Panc1 (cell line): ENCODE data around the gene DCUN1D2. TPM values are rescaled to one million over a fixed set of nuclear protein-coding genes. Genes with fewer than 3 reads are reported as not detected.

Experiments
- ATAC-seq: fragments of 200-7000 bp; cut with Tn5 transposase; 2 replicates; pipeline ENCODE4 v1.9.1; 2020; ENCODE audit warnings: mild to moderate bottlenecking, moderate library complexity
- BruUV-seq: library from RNA; stranded (reverse); fragments of 400-500 nt; replicated peaks from 2 replicates; lab custom pipeline; 2021; lab: Mats Ljungman, UMichigan
- CTCF ChIA-PET: fragments of 300-600 bp; sonication (Branson Sonifier 250); formaldehyde crosslinking; loops from one replicate; lab custom pipeline; 2022; ENCODE audit warnings: antibody characterized with exemption; lab: Charles Lee
- POLR2A ChIA-PET: fragments of 300-600 bp; sonication (Branson Sonifier 250); formaldehyde crosslinking; loops from one replicate; lab custom pipeline; 2022; ENCODE audit warnings: antibody characterized with exemption; lab: Charles Lee
- DNase-seq: peaks from one replicate; pipeline ENCODE4 v3.0.0-alpha.2; 2010; ENCODE audit warnings: low read depth, low spot score
- H3K27ac ChIP-seq: 2 replicates; pipeline ENCODE4 v1.5.1; 2011; ENCODE audit warnings: mild to moderate bottlenecking, low read length, inconsistent platforms
- H3K27me3 ChIP-seq: fragments of 200-500 bp; sonication (Bioruptor generic); 2 replicates; pipeline ENCODE4 v1.6.0; 2014; ENCODE audit warnings: low read length, inconsistent platforms; ENCODE audit not compliant: control insufficient read depth, insufficient read depth
- H3K36me3 ChIP-seq: fragments of 200-500 bp; sonication (Bioruptor generic); 2 replicates; pipeline ENCODE4 v1.5.1; 2014; ENCODE audit warnings: inconsistent platforms, mild to moderate bottlenecking, low read length, moderate library complexity; ENCODE audit not compliant: control insufficient read depth, insufficient read depth
- H3K4me1 ChIP-seq: 2 replicates; pipeline ENCODE4 v1.5.1; 2011; ENCODE audit warnings: inconsistent platforms, mild to moderate bottlenecking, low read length, moderate library complexity; ENCODE audit not compliant: control insufficient read depth, insufficient read depth
- H3K4me3 ChIP-seq, 2 experiments: 2 replicates each; pipeline ENCODE4 v1.5.1; 2011 to 2012; ENCODE audit warnings: low read depth in 2 of 2, low read length in 2 of 2, mild to moderate bottlenecking in 2 of 2, inconsistent platforms in 1 of 2, moderate library complexity in 1 of 2
- H3K9me3 ChIP-seq: fragments of 200-500 bp; sonication (Bioruptor generic); 2 replicates; pipeline ENCODE4 v1.5.1; 2014; ENCODE audit warnings: low read depth, mild to moderate bottlenecking, inconsistent platforms, low read length, moderate library complexity; ENCODE audit not compliant: control insufficient read depth, insufficient read depth
- POLR2AphosphoS5 ChIP-seq: IDR thresholded peaks from 2 replicates; pipeline ENCODE4 v1.6.1; 2012; ENCODE audit warnings: mild to moderate bottlenecking, low read depth, low read length, moderate library complexity
- SIN3A ChIP-seq: IDR thresholded peaks from 2 replicates; pipeline ENCODE4 v1.6.1; 2012; ENCODE audit warnings: low read depth, mild to moderate bottlenecking, low read length, moderate library complexity, borderline replicate concordance; ENCODE audit not compliant: insufficient read depth
- TCF7L2 ChIP-seq: IDR thresholded peaks from 2 replicates; pipeline ENCODE4 v1.6.1; 2011; ENCODE audit warnings: mild to moderate bottlenecking, low read depth, low read length, inconsistent platforms
- in situ Hi-C: cut with HindIII; loops from 2 replicates; pipeline ENCODE4 v1.10.0; 2016; ENCODE audit warnings: low sequenced_read_pairs, low pct_unique_long_range_greater_than_20kb
- intact Hi-C: fragments of 100-400 bp; cut with micrococcal nuclease; formaldehyde crosslinking; loops from one replicate; pipeline ENCODE4 v1.10.0; 2022; ENCODE audit not compliant: unreplicated experiment
- total RNA-seq: library from RNA; stranded (reverse); gene quantifications from one replicate; pipeline ENCODE4 v1.2.1, GENCODE V29; 2021; ENCODE audit not compliant: unreplicated experiment
- TF ChIP-seq, protein P1 (sequence below): fragments of 450-650 bp; IDR thresholded peaks from 2 replicates; pipeline ENCODE4 v1.5.1; 2017; ENCODE audit warnings: mild to moderate bottlenecking
- TF ChIP-seq, protein P2 (sequence below), 2 experiments: IDR thresholded peaks; 2 replicates each; pipeline ENCODE4 v1.6.1; 2011 to 2012; ENCODE audit warnings: low read depth in 2 of 2, control low read depth in 1 of 2, low read length in 1 of 2, mild to moderate bottlenecking in 1 of 2, moderate library complexity in 1 of 2; ENCODE audit not compliant: insufficient read depth in 1 of 2

DCUN1D2 gene
- total RNA-seq, 1 experiment from 2014 or later = 22.8 TPM

DNA sequence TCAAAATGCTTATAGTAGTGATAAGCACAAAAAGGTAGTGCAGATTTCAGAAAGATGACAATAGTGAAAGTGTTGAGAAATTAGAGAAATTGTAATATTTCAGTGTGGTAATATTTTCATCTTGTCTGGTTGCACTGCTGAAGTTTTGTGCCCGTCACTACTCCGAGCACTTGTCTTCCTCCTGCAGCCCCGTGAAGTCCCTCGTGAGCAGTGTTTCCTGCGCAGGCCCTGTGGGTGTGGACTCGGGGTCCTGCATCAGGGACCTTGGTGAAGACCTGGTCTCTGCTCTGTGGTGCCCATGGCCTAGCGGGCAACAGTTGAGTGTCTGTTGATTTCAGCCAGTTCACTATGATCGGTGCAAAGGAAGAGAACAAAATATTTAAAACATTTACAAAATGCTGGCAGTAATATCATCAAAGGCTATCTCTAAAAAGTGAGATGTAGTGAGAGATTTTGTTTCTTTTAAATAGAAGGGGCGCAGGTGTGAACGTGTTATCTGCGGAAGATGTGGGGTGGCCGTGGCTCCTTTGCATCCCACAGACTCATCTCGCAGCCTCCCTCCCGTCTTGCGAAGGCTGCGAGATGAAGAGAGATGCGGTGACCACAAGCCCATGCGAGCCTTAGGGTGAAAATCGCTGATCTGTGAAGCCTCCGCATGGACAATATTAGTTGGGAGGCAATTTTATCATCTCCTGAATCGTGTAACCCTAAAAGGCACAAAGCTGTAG lies 27.7 kb upstream of the DCUN1D2 start:
- no peak overlapping the region for H3K4me3 ChIP-seq
- ChIA-PET CTCF (interaction anchor here (0.6 kb wide), 1 partner anchor 60 kb away, joined by 3 read pairs; no protein-coding TSS in a partner anchor), POLR2A (no interaction called here)
- in situ Hi-C loops (no loop called here), intact Hi-C loops (no loop called here)
- H3K36me3 ChIP-seq = peaks cover 2% of the 10 kb centered on the region; the same call in 1 of the 2 replicates
- H3K27ac ChIP-seq = no peak overlapping the region
- ATAC-seq = no peak
- TF ChIP-seq SIN3A = no peak
- H3K4me1 ChIP-seq = no peaks in the 10 kb centered on the region
- H3K9me3 ChIP-seq = no peaks in the 10 kb centered on the region
- BruUV-seq = no TSS peak
- no peaks in the 10 kb centered on the region for H3K27me3 ChIP-seq
- no peak for DNase-seq

DNA sequence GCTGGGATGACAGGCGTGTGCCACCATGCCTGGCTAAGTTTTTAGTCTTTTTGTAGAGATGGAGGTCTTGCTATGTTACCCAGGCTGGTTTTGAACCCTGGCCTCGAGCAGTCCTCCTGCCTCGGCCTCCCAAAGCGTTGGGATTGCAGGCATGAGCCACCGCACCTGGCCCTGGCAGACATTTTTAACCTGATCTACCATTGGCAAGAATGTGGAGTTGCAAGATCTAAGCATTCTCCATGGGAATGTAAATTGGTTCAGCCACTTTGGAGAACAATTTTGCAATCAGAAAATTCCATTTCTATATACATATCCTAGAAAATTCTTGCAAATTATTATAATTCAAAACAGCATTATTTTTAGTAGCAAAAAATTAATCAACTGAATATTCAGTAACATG lies 24.3 kb upstream of the DCUN1D2 start:
- H3K4me1 ChIP-seq = no peaks in the 10 kb centered on the region
- H3K9me3 ChIP-seq = no peaks in the 10 kb centered on the region
- DNase-seq = no peak
- H3K27ac ChIP-seq = no peak overlapping the region
- no TSS peak for BruUV-seq
- ATAC-seq = no peak
- POLR2A ChIA-PET = no interaction called here
- H3K27me3 ChIP-seq = no peaks in the 10 kb centered on the region
- TF ChIP-seq, protein P1, sequence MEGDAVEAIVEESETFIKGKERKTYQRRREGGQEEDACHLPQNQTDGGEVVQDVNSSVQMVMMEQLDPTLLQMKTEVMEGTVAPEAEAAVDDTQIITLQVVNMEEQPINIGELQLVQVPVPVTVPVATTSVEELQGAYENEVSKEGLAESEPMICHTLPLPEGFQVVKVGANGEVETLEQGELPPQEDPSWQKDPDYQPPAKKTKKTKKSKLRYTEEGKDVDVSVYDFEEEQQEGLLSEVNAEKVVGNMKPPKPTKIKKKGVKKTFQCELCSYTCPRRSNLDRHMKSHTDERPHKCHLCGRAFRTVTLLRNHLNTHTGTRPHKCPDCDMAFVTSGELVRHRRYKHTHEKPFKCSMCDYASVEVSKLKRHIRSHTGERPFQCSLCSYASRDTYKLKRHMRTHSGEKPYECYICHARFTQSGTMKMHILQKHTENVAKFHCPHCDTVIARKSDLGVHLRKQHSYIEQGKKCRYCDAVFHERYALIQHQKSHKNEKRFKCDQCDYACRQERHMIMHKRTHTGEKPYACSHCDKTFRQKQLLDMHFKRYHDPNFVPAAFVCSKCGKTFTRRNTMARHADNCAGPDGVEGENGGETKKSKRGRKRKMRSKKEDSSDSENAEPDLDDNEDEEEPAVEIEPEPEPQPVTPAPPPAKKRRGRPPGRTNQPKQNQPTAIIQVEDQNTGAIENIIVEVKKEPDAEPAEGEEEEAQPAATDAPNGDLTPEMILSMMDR = no peak
- TF ChIP-seq, protein P2, sequence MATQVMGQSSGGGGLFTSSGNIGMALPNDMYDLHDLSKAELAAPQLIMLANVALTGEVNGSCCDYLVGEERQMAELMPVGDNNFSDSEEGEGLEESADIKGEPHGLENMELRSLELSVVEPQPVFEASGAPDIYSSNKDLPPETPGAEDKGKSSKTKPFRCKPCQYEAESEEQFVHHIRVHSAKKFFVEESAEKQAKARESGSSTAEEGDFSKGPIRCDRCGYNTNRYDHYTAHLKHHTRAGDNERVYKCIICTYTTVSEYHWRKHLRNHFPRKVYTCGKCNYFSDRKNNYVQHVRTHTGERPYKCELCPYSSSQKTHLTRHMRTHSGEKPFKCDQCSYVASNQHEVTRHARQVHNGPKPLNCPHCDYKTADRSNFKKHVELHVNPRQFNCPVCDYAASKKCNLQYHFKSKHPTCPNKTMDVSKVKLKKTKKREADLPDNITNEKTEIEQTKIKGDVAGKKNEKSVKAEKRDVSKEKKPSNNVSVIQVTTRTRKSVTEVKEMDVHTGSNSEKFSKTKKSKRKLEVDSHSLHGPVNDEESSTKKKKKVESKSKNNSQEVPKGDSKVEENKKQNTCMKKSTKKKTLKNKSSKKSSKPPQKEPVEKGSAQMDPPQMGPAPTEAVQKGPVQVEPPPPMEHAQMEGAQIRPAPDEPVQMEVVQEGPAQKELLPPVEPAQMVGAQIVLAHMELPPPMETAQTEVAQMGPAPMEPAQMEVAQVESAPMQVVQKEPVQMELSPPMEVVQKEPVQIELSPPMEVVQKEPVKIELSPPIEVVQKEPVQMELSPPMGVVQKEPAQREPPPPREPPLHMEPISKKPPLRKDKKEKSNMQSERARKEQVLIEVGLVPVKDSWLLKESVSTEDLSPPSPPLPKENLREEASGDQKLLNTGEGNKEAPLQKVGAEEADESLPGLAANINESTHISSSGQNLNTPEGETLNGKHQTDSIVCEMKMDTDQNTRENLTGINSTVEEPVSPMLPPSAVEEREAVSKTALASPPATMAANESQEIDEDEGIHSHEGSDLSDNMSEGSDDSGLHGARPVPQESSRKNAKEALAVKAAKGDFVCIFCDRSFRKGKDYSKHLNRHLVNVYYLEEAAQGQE (IDR thresholded peaks at IDR 0.05; ENCODE audit: insufficient read depth in 1 of 2, low read depth in 2 of 2, low read length in 1 of 2) = no peak
- TF ChIP-seq TCF7L2 (no peak), SIN3A (no peak), POLR2AphosphoS5 (no peak)
- CTCF ChIA-PET = no interaction called here
- no peak overlapping the region for H3K4me3 ChIP-seq
- in situ Hi-C loops = no loop called here
- intact Hi-C loops = no loop called here
- peaks cover 4% of the 10 kb centered on the region; the same call in 1 of the 2 replicates for H3K36me3 ChIP-seq

DNA sequence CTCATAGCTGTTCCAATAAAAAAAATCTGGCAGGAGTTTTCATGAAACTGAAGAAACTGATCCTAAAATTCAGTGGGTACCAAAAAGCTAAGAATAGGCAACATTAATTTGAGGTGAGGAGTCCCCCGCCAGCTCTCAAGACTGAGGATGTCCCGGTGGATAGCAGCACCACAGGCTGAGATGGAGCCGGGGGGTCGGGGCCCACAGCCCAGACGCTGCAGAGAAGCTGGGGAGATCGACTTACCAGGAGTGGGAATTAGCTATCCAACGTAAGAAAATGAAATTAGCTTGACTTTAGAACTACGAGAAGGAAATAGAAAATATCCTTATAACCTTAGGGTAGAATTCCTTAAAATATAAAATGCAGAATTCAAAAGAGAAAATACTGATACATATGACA lies 23.2 kb upstream of the DCUN1D2 start:
- H3K9me3 ChIP-seq = no peaks in the 10 kb centered on the region
- peaks cover 4% of the 10 kb centered on the region; the same call in 1 of the 2 replicates for H3K36me3 ChIP-seq
- H3K27ac ChIP-seq = no peak overlapping the region
- no peak for TF ChIP-seq SIN3A
- TF ChIP-seq POLR2AphosphoS5 = no peak
- TF ChIP-seq, protein P1 = no peak
- TF ChIP-seq, protein P2 (IDR thresholded peaks at IDR 0.05; ENCODE audit: insufficient read depth in 1 of 2, low read depth in 2 of 2, low read length in 1 of 2) = no peak
- H3K27me3 ChIP-seq = no peaks in the 10 kb centered on the region
- no peak for DNase-seq
- in situ Hi-C loops (no loop called here), intact Hi-C loops (no loop called here)
- H3K4me3 ChIP-seq = no peak overlapping the region
- POLR2A ChIA-PET = no interaction called here
- ATAC-seq = no peak
- no peaks in the 10 kb centered on the region for H3K4me1 ChIP-seq
- CTCF ChIA-PET = no interaction called here
- BruUV-seq = no TSS peak
